Measurements from ENCODE around the gene RNASE4. TPM values are rescaled to one million over a fixed set of nuclear protein-coding genes. Genes with fewer than 3 reads are reported as not detected.
A peak's percentile ranks its signal among the peaks of the same experiment; 100 is the strongest.

Gene RNASE4
- total and polyA plus RNA-seq, 10 of the 15 experiments (the other 5 are each of a cell fraction or from before 2014, with no cell fraction given): 0.87 to 2.6 (median 1.3) TPM

- peak; percentile 71; the same call in 1 of the 2 replicates for TF ChIP-seq ASH2L (IDR thresholded peaks at IDR 0.05; ENCODE audit: borderline replicate concordance, low read depth)
- no peak for TF ChIP-seq MYC (IDR thresholded peaks at IDR 0.05; ENCODE audit: insufficient read depth, insufficient read length, insufficient replicate concordance, low read length, severe bottlenecking)
- peak; percentile 84 for TF ChIP-seq IKZF1 (conservative IDR thresholded peaks at IDR 0.05)
- peak; percentile 45; the same call in 1 of the 2 replicates for TF ChIP-seq TAF1 (IDR thresholded peaks at IDR 0.05; ENCODE audit: borderline replicate concordance, low read depth, low read length)
- no peak for TF ChIP-seq TCF3 (IDR thresholded peaks at IDR 0.05; ENCODE audit: borderline replicate concordance, insufficient read depth, low read depth, low read length)
- no peak for TF ChIP-seq BCL11A (IDR thresholded peaks at IDR 0.05; ENCODE audit: low read depth, low read length)
- TF ChIP-seq PAX8 (IDR thresholded peaks at IDR 0.05): no peak
- no peak for TF ChIP-seq PAX5 (IDR thresholded peaks at IDR 0.05; ENCODE audit: borderline replicate concordance, low read depth, low read length)
- peak; percentile 79 for TF ChIP-seq NBN (IDR thresholded peaks at IDR 0.05)
- TF ChIP-seq SREBF1 (IDR thresholded peaks at IDR 0.05; ENCODE audit: low read length): no peak
- TF ChIP-seq SP1 (IDR thresholded peaks at IDR 0.05; ENCODE audit: low read depth, low read length): no peak
- no peak for TF ChIP-seq SUPT20H (IDR thresholded peaks at IDR 0.05; ENCODE audit: borderline replicate concordance, control insufficient read depth, low read depth, low read length)
- TF ChIP-seq RCOR1 (conservative IDR thresholded peaks at IDR 0.05; ENCODE audit: low read depth, low read length): no peak
- no peak for TF ChIP-seq HCFC1 (IDR thresholded peaks at IDR 0.05; ENCODE audit: low read length)
- TF ChIP-seq SIN3A (IDR thresholded peaks at IDR 0.05; ENCODE audit: low read depth, low read length): no peak; the same call in 1 of the 2 replicates
- peak; percentile 60; the same call in 1 of the 2 replicates for TF ChIP-seq GATAD2B (conservative IDR thresholded peaks at IDR 0.05; ENCODE audit: low read depth)
- TF ChIP-seq ZNF217 (IDR thresholded peaks at IDR 0.05): no peak
- peak; percentile 43; the same call in 1 of the 2 replicates for TF ChIP-seq MAX (IDR thresholded peaks at IDR 0.05; ENCODE audit: low read depth, low read length)
- TF ChIP-seq KLF5 (IDR thresholded peaks at IDR 0.05; ENCODE audit: partially characterized antibody): no peak
- TF ChIP-seq SMC3 (IDR thresholded peaks at IDR 0.05; ENCODE audit: borderline replicate concordance, low read length): no peak
- TF ChIP-seq YBX1 (IDR thresholded peaks at IDR 0.05): no peak
- TF ChIP-seq ZBTB40 (IDR thresholded peaks at IDR 0.05; ENCODE audit: borderline replicate concordance): peak; percentile 83
Observed at GRCh38 chr14:20682435-20683124, 1.8 kb upstream of the RNASE4 start (continued).

All from GM12878 (cell line).